GM18909 (cell line): ENCODE results near the gene FOXJ2.
"Not testable (repeated sequence)": the region's sequence is repeated elsewhere in the genome, so short reads cannot be mapped to it uniquely, and the experiment has no call there.

Experiments used
- ATAC-seq: cut with Tn5 transposase; IDR thresholded peaks from one replicate; pipeline ENCODE4 v1.9.1; 2021; ENCODE audit warnings: mild to moderate bottlenecking; ENCODE audit not compliant: unreplicated experiment, poor library complexity

FOXJ2 gene

GRCh38 chr12:8032242-8033152 is at the start of gene FOXJ2:
FOXJ2 (plus strand) TSS chr12:8032716; CDS start chr12:8039833, 7,117 bp downstream.
- peak; percentile 81 for ATAC-seq

DNA sequence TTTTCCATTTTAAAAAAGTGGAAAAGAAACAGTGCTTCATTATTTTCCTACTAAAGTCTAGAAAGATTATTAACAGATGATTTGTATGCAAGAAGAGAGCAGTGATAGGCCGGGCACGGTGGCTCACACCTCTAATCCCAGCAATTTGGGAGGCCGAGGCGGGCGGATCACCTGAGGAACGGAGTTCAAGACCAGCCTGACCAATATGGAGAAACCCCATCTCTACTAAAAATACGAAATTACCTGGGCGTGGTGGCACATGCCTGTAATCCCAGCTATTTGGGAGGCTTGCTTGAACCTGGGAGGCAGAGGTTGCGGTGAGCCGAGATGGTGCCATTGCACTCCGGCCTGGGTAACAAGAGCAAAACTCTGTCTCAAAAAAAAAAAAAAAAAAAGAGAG is 49.5 kb upstream of the FOXJ2 start:
- ATAC-seq = not testable (repeated sequence)

DNA sequence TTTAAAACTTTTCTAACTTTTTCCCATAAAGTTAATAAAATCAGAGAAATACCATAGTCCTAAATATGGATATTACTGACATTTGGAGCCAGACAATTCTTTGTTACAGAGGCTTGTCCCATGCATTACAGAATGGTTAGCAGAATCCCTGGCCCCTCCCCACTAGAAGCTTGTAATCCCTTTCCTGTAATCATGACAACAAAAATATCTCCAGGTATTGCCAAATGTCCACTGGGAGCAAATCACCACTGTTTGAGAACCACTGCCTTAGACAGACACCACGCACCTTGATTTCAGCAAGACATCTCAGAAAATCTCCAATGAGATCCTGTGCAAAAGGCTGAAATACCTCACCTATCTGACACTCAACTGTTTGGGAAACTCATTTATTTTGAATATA is 49.1 kb upstream of the FOXJ2 start:
- not testable (repeated sequence) for ATAC-seq

DNA sequence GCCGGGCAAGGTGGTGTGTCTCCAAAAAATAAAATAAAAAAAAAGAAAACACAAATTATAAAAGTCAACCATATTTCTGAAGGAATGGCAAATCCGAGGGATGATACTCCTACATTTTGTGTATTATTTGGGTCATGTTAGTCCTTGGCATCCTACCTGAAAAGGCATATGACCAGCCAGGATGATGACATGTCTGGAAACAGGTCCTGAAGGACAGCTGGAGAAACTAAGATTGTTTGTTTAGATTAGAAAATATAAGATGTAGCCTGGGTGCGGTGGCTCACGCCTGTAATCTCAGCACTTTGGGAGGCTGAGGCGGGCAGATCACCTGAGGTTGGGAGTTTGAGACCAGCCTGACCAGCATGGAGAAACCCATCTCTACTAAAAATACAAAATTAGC is 47.6 kb upstream of the FOXJ2 start:
- no peak for ATAC-seq

DNA sequence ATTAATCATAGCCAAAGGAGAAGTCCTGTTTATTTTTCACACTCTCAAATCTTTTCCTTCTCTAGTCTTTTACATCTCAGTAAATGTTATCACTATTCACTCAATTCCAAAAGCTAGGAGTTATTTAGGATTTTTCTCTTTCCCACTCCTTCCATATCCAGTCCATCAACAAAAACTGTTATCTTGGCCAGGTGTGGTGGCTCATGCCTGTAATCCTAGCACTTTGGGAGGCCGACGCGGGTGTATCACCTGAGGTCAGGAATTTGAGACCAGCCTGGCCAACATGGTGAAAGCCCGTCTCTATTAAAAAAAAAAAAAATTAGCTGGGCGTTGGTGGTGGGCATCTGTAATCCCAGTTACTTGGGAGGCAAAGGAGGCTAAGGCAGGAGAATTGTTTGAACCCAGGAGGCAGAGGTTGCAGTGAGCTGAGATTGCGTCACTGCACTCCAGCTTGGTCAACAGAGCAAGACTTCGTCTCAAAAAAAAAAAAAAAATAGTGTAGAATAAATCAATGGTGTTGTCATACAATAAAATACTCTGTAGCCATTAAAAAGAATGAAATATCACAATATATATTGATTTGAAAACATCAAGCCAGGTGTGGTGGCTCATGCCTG is 46.6 kb upstream of the FOXJ2 start:
- ATAC-seq = no peak

DNA sequence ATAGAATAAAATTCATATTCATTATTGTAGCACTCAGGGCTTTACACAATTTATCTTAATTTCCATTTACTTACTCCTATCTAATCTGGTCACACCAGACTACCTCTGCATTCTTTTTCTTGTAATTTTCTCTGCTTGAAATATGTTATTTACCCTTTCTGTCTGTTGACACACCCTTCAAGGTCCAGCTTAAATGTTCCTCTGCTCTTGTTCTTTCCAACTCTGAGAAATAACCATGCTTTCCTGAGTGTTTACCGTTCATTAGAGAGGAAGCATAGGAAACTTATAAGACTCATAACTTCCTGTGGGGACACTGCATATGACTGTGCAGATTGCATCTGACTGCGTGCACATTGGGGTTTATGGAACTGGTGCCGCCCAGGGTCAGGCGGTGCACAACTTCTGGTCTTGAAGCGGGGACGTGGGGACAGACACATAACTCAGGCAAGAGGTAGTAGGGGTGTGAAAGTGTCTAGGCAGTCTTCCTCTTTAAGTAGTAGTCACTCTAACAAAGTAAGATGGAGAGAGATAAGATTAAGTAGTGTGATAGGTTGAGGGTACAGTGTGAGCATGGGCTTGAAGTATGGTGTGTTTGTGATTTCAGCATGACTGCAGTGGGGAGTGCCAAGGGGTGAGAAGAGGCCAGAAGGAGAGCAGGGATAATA is 42.6 kb upstream of the FOXJ2 start:
- ATAC-seq = peak; percentile 50

DNA sequence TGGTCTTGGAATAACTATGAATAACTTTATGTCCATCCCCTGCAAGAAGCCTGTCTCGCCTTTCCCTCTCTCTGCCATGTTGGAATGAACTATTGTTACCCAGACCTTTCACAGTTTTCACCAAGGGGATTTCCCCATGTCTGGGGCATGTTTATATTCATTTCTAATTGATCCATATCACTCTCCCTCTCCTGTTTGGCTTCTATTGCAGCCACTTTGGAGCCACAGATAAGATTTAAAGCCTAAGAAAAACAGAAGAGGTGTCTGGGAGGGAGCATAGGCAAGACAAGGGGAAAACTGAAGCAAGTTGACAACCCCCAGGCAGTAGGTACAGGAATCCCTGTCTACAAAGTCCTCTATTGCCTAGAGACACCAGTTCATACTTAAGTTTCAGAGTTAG is 41.0 kb upstream of the FOXJ2 start:
- no peak for ATAC-seq

- ATAC-seq = peak; percentile 20
Measured at GRCh38 chr12:7994731-7995205, 37.7 kb upstream of the FOXJ2 start.

- ATAC-seq = peak; percentile 98
Measured at GRCh38 chr12:7995266-7995963, 37.1 kb upstream of the FOXJ2 start.

GRCh38 chr12:8000827-8001226 is 31.7 kb upstream of the FOXJ2 start:
- ATAC-seq = not testable (repeated sequence)

DNA sequence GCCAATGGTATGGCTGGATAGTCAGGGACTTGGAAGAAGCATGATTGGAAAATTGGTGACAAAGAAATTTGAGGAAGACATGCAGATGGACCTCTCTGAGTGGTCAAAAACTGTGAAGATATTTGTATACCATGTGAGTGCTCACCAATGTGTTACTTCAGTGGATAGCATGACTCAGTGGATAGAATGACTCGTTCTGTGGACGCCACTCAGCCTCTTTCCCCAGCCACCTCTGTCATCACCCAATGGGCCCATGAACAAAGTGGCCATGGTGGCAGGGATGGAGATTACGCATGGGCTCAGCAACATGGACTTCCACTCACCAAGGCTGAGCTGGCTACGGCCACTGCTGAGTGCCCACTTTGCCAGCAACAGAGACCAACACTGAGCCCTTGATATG is 31.0 kb upstream of the FOXJ2 start:
- ATAC-seq = not testable (repeated sequence)

- ATAC-seq = not testable (repeated sequence)
Measured at GRCh38 chr12:8004897-8005296, 27.6 kb upstream of the FOXJ2 start.

DNA sequence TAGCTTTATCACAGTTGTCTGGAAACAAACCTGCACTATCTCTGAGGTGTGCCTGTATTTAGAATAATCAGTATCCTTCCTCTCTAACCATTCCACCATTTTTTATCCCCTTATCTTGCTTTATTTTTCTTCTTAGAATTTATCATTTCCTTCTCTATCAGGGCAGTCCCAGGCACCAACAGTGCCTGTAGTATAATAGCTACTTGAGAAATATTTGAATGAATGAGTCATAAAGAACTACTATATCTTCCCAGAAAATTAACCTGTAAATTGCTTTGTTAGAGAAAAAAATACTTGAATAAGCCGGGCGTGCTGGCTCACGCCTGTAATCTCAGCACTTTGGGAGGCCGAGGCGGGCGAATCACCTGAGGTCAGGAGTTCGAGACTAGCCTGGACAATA is 21.2 kb upstream of the FOXJ2 start:
- no peak for ATAC-seq

- ATAC-seq = no peak
Measured at GRCh38 chr12:8012651-8013309, 19.7 kb upstream of the FOXJ2 start.

- no peak for ATAC-seq
Measured at GRCh38 chr12:8014836-8015235, 17.7 kb upstream of the FOXJ2 start.

- not testable (repeated sequence) for ATAC-seq
Measured at GRCh38 chr12:8018213-8018612, 14.3 kb upstream of the FOXJ2 start.

- ATAC-seq = no peak
Measured at GRCh38 chr12:8018666-8019581, 13.6 kb upstream of the FOXJ2 start.

GRCh38 chr12:8026291-8026900 is 6.1 kb upstream of the FOXJ2 start:
- peak; percentile 99 for ATAC-seq
